Calu3 (cell line): ENCODE measurements around the gene IMP4. TPM values are rescaled to one million over a fixed set of nuclear protein-coding genes. Genes with fewer than 3 reads are reported as not detected.

ENCODE experiments used
- BruUV-seq: library from RNA; stranded (reverse); fragments of 400-500 nt; replicated peaks from 2 replicates; lab custom pipeline; 2021; lab: Mats Ljungman, UMichigan
- CTCF ChIA-PET: fragments of 300-600 bp; sonication (Branson Sonifier 250); formaldehyde crosslinking; loops from one replicate; lab custom pipeline; 2022; ENCODE audit warnings: antibody characterized with exemption; lab: Charles Lee
- DNase-seq: peaks from one replicate; pipeline ENCODE4 v3.0.0; 2022
- H3K27ac Mint-ChIP-seq: one replicate; pipeline ENCODE4 v1.8.0; 2022; ENCODE audit warnings: mixed read lengths; ENCODE audit not compliant: unreplicated experiment
- H3K27me3 Mint-ChIP-seq: one replicate; pipeline ENCODE4 v1.8.0; 2022; ENCODE audit warnings: mixed read lengths; ENCODE audit not compliant: unreplicated experiment
- H3K36me3 Mint-ChIP-seq: one replicate; pipeline ENCODE4 v1.8.0; 2022; ENCODE audit warnings: mild to moderate bottlenecking, moderate library complexity, mixed read lengths; ENCODE audit not compliant: insufficient read depth, unreplicated experiment
- H3K4me1 Mint-ChIP-seq: one replicate; pipeline ENCODE4 v1.8.0; 2022; ENCODE audit warnings: mild to moderate bottlenecking, low read depth, mixed read lengths; ENCODE audit not compliant: unreplicated experiment
- H3K4me3 Mint-ChIP-seq: one replicate; pipeline ENCODE4 v1.8.0; 2022; ENCODE audit warnings: mild to moderate bottlenecking, low read depth, moderate library complexity, mixed read lengths; ENCODE audit not compliant: unreplicated experiment
- H3K9me3 Mint-ChIP-seq: one replicate; pipeline ENCODE4 v1.8.0; 2022; ENCODE audit warnings: low read depth, mixed read lengths; ENCODE audit not compliant: unreplicated experiment
- intact Hi-C: fragments of 100-400 bp; cut with micrococcal nuclease; formaldehyde crosslinking; loops from one replicate; pipeline ENCODE4 v1.10.0; 2022; ENCODE audit not compliant: unreplicated experiment
- total RNA-seq: library from RNA; stranded (reverse); gene quantifications from 2 replicates; pipeline ENCODE4 v1.2.3, GENCODE V29; 2022
- TF ChIP-seq, protein P1 (sequence below): fragments of 200-600 bp; IDR thresholded peaks from one replicate; pipeline ENCODE4 v1.8.0; 2022; ENCODE audit warnings: antibody characterized with exemption; ENCODE audit not compliant: unreplicated experiment

IMP4 gene
- total RNA-seq, 1 experiment from 2014 or later = 89.4 TPM

DNA sequence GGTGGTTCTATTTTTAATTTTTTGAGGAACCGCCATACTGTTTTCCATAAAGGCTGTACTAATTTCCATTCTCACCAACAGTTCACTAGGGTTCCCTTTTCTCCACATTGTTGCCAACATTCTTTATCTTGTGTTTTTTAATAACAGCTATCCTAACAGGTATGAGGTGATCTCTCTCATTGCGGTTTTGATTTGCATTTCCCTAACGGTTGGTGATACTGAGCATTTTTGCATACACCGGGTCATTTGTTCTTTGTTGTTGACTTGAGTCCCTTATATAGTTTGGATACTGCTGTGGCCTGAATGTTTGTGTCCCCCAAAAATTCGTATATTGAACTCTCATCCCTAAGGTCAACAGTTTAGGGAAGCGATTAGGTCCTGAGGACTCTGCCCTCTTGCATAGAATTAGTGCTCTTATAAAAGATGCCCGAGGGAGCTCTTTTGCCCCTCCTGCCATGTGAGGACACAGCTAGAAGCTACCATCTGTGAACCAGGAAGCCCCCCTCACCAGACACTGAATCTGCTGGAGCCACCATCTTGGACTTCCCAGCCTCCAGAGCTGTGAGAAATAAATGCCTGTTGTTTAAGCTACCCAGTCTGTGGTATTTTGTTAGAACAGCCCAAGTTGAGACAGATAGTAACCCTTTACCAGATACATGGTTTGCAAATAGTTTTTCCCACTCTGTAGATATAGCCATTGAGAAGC, 4.7 kb downstream of the IMP4 start:
- H3K27me3 Mint-ChIP-seq = no peaks in the 10 kb centered on the region
- no peaks in the 10 kb centered on the region for H3K9me3 Mint-ChIP-seq
- no peak for DNase-seq
- TF ChIP-seq, protein P1, sequence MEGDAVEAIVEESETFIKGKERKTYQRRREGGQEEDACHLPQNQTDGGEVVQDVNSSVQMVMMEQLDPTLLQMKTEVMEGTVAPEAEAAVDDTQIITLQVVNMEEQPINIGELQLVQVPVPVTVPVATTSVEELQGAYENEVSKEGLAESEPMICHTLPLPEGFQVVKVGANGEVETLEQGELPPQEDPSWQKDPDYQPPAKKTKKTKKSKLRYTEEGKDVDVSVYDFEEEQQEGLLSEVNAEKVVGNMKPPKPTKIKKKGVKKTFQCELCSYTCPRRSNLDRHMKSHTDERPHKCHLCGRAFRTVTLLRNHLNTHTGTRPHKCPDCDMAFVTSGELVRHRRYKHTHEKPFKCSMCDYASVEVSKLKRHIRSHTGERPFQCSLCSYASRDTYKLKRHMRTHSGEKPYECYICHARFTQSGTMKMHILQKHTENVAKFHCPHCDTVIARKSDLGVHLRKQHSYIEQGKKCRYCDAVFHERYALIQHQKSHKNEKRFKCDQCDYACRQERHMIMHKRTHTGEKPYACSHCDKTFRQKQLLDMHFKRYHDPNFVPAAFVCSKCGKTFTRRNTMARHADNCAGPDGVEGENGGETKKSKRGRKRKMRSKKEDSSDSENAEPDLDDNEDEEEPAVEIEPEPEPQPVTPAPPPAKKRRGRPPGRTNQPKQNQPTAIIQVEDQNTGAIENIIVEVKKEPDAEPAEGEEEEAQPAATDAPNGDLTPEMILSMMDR = no peak
- BruUV-seq = no TSS peak
- CTCF ChIA-PET = no interaction called here
- intact Hi-C loops = no loop called here
- H3K4me1 Mint-ChIP-seq = no peaks in the 10 kb centered on the region
- peaks cover 40% of the 10 kb centered on the region for H3K36me3 Mint-ChIP-seq
- no peak overlapping the region for H3K4me3 Mint-ChIP-seq
- H3K27ac Mint-ChIP-seq = no peak overlapping the region

DNA sequence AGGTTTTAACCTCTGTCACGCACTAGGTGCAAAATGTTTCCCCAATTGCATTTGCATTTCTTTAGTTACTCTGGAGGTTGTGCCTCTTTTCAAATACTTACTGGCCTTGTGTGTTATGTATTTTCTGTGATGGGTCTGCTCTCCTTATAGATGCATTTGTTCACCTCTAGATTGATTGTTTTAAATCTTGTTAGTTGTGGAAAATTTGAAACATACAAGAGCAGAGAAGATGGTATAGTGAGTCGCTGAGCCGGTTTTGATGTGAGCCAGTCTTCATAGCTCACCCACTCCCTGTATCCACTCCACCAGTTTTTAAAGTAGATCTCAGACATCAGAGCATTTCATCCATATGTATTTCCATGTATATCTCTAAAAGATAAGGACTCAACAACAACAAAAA, 6.5 kb downstream of the IMP4 start:
- Mint-ChIP-seq H3K27me3 (no peaks in the 10 kb centered on the region), H3K4me1 (peaks cover 3% of the 10 kb centered on the region), H3K4me3 (no peak overlapping the region), H3K9me3 (no peaks in the 10 kb centered on the region), H3K27ac (no peak overlapping the region), H3K36me3 (peaks cover 25% of the 10 kb centered on the region)
- BruUV-seq = no TSS peak
- CTCF ChIA-PET = no interaction called here
- intact Hi-C loops = no loop called here
- DNase-seq = no peak
- TF ChIP-seq, protein P1 = no peak

DNA sequence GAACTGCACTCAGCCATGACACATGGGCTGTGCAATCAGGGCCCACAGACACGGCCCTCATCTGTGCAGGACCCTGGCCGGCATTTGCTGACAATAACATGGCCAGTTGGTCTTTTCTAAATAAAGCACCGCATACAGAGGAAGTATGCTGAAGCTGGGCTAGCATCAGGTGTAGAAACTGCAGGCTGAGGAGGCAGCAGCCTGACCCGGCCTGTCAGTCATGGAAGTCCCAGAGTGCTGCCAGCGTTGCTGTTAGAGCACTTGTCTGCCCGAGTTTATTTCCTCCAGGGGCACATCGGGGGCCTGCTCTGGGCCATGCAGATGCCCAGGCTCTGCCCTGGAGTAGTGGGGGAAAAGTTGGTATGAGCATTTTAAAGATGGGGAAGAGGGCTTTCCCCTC, 9.0 kb downstream of the IMP4 start:
- Mint-ChIP-seq H3K9me3 (no peaks in the 10 kb centered on the region), H3K4me1 (peaks cover 15% of the 10 kb centered on the region), H3K27ac (no peak overlapping the region), H3K36me3 (peaks cover 42% of the 10 kb centered on the region), H3K27me3 (no peaks in the 10 kb centered on the region), H3K4me3 (no peak overlapping the region)
- CTCF ChIA-PET = no interaction called here
- intact Hi-C loops = no loop called here
- no TSS peak for BruUV-seq
- DNase-seq = no peak
- TF ChIP-seq, protein P1 = no peak

DNA sequence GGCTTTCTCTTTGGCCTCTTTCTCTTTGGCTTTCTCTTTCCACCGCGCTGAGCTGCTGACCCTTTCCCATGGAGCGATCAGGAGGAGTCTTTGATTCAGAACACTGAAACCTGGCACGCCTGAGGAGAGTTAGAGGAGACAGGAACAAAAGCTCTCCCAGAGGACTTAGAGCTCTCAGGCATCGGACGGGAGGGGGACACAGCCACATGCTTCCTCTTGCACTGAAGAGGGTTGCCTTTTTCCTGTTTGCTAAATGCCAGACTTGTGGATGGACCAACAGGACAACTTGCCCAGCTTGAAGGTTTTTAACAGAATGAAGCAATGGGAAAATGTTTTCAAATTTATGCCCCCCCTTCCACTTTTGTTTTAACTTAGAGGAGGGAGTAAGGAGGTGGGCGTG, 9.5 kb downstream of the IMP4 start:
- Mint-ChIP-seq H3K4me3 (no peak overlapping the region), H3K27ac (no peak overlapping the region), H3K27me3 (no peaks in the 10 kb centered on the region), H3K36me3 (peaks cover 40% of the 10 kb centered on the region), H3K4me1 (peaks cover 15% of the 10 kb centered on the region), H3K9me3 (no peaks in the 10 kb centered on the region)
- BruUV-seq = no TSS peak
- TF ChIP-seq, protein P1 = no peak
- intact Hi-C loops = no loop called here
- no peak for DNase-seq
- CTCF ChIA-PET = no interaction called here
